Fibroblast of skin of left quadriceps (primary cell): ENCODE data around the gene AMER2.
"Not testable (repeated sequence)": the region's sequence is repeated elsewhere in the genome, so short reads cannot be mapped to it uniquely, and the experiment has no call there.

ENCODE experiments used
- DNase-seq, 2 experiments: peaks; one replicate each; pipeline ENCODE4 v3.0.0-alpha.2; 2013; ENCODE audit warnings: low read depth in 2 of 2

AMER2 gene

DNA sequence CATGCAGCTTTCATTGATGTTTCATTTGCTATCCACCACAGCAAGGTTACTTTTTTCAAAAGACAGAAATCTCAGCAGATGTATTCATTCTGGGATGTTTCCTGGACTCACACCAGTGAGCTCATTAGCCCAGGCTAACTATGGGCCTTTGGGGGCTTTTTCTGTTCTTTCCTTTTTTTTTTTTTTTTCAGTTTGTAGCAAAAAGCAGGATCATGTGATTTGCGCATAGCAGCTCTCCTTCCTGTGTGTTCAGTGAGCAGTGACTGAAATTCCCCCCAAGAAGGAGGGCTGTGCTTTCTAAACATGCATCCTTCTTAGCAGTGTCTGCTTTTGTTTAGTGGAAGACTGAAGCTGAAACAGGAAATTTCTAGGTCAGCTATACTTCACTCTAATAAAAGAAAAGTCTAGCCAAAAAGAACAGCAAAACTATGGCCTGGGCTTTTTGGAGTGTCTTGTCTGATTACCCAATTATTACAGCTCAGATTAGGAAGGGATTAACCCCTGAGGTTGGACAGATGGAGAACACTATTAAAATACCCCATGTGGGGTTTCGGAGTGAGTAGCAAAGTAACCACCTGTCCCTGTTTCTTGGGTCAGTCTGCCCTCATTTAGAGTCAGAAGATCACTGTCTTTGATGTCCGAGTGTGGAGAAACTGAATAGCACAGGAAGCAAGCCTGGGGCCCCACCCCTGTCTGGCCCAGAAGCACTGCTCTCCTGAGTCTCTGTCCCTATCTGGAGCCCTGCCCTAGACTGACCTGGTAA is 8.9 kb upstream of the AMER2 start:
- DNase-seq = no peak

DNA sequence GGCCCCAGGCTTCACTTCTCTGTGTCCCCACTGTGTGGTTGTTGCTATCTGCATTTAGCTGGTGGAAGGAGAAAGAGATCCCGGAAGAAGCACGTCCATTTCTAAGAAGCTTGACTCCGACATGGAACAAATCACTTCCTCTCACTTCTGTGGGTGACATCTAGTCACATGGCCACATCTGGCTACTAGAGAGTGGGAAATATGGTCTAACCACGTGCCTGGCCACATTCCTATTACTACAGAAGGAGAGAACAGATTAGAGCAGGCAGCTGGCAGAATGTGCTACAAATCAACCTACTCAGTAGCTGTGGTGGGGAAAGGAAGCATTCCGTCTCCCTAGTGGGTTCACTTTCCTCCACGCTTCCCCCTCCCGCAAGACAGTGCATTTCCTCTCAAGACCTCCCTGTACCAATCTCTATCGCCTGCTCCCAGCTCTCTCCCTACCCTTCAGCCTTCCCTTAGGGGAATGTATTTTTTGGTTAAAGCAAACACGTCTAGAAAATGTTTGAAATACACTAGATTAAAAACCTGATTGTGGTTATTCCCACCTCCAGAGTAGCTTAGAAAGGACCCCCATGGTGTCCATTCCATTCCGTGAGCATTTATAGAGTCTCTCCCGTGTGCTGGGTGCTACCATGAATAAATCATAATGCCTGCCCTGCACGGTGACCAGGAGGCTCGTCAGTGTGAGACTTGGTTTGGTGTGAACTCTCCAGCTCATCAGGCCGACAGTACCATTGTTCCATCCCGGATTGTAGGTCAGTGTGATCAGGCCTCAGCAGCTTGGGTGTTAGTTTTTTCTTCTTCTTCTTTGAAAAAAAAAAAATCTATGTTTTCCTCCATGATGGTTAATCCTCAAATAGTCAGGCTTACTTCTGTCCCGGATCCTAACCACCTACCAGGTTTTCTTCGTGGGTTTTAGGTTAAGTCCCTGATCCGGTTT is 8.0 kb upstream of the AMER2 start:
- DNase-seq = no peak

DNA sequence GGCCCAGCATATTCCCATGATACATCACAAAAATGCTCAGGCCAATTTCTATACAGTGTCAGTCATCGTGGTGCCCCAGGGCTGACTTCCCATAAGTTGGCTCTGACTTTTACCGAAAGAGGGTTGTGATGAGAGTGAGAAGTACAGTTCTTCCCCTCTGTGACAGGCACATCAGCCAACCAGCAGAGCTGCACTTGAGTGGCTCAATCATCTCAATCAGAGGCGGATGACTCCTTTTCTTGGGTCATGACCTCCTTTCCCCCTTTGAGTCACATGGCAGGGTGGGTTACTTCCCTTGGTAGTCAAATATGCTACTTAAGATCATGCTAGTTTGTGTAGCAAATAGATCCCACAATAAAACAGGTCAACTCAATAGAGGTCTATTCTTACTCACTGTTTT is 6.9 kb upstream of the AMER2 start:
- DNase-seq = no peak

DNA sequence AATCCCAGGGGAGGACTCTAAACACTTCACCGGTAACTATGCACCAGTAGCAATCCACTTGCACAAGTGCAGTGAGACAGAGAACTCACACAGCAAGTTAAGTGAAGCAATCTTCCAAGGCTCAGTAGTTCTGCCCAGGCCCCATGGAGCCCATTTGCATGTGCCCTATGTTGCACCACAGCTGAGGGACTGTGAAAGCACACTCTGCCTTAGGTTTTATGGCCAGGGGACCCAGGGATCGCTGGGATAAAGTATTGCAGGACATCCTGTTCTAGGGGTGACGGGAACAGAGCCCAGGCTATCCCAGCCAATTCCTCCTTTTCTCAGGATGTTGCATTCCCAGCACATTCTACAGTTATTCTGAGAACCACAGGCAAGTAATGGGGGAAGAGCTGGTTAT is 6.0 kb upstream of the AMER2 start:
- DNase-seq = no peak

DNA sequence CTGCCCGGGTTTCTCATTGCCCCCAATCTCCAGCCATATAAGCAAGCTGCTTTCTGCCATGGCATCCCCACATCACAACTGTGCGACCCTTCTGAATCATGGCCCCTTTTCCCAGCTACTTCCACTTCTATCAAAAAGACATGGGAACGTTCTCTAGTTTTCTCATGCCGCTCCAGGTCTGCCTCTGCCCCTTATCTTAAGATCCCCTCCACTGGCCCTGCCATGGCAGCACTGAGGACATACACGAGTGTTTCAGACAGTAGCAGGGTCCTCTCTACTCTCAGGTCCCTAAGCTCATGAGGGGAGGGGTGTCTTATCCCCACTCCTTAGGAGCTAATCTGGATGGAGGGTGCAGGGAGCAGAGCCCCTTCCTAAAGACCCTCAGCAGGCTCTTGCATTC is 5.5 kb upstream of the AMER2 start:
- DNase-seq = no peak

DNA sequence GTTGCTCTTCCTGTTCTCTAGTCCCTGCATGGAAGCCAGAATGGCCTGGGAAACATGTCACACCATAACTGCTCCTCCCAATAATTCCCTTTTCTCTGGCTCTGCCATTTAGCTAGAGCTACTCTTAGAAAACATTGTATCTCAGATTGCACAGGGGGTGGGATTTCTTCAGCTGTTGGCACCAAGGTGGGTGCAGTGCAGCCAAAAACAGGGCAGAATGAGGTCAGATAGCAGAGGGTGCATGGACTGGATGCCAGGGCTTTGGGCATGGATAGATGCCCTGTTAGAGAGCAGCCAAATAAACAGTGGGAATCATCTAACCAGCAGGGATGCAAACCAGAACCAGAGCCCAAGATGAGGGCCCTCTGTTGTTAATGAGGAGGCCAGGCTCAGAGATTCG is 4.9 kb upstream of the AMER2 start:
- DNase-seq = no peak

DNA sequence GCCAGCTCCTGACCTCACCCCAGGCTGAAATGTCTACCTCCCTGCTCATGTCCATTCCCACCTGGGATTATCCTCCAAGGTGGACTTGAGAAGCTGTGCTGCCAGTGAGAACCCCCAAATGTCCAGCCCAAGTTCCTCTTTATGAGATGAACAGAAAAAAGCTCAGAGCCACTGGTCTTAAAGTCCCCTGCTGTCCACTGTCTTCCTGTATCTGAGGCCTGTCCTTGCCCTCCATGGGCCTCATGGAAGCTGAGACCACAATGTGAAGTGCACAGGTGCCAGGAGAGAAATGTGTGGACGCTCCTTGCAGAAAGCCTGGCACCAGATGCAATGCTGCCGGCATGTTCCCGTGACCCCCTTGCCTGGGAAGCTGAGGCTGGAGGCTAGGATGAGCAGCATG is 3.3 kb upstream of the AMER2 start:
- no peak for DNase-seq

DNA sequence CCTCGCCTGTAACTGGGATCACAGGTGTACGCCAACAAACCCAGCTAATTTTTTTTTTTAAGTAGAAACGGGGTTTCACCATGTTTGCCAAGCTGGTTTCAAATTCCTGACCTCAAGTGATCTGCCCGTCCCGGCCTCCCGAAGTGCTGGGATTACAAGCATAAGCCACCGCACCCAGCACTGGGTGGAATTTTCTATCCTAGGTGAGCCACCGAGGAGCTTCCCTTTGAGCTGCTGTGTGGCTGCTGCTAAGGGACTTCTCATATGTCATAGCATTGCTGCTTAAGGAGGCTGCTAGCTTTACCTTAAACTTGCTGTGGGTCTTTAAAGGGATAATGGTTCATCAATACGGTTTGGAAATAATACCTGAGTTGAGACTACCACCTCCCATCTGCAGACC is 2.9 kb upstream of the AMER2 start:
- DNase-seq = no peak

DNA sequence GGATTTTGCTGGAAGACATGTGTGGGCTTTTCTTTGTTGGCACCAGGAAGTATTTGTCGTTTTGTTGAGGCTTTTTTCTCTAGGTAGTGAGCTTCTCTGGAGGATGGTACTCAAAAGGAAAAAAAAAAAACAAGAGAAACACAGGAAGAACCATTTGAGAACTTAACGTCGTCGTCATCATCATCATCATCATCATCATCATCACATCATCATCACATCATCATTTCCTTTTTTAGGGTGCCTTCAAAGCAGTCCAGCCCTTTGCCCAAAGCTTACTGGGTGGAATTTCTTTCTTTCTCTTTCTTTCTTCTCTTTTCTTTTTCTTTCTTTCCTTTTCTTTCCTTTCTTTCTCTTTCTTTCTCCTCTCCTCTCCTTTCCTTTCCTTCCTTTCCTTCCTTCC is 2.2 kb upstream of the AMER2 start:
- no peak for DNase-seq

DNA sequence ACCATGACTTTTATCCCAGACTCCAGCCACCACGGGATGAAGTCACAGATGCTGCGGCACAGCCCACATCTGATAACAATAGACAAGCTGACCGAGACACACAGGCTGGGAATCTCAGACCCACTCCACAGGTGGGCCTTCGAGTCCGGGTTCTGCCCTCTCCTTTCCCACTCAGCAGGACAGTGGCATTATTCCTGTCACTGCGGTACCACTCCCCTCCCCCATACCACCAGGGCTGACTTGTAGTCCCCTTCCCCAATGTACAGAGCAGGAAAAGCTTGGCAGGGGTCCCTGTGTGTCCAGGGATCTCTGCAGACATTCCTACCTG is 179 bp upstream of the AMER2 start:
- no peak for DNase-seq

DNA sequence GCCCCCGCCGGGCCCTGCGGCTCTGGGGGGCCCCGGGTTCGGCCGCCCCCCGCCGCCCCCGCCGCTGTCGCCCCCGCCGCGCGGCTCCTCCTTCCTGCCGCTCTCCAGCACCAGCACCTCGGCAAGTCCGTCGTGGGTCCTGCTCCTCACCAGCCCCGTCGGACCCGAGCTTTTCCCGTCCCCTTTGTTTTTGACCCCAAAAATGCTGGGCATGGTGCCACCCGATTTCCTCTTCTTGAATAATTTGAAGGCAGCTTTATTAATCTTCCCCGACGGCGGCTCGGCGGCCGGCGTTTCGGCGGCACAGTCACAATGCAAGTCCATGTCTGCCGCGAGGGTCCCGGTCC is 945 bp downstream of the AMER2 start:
- no peak for DNase-seq

DNA sequence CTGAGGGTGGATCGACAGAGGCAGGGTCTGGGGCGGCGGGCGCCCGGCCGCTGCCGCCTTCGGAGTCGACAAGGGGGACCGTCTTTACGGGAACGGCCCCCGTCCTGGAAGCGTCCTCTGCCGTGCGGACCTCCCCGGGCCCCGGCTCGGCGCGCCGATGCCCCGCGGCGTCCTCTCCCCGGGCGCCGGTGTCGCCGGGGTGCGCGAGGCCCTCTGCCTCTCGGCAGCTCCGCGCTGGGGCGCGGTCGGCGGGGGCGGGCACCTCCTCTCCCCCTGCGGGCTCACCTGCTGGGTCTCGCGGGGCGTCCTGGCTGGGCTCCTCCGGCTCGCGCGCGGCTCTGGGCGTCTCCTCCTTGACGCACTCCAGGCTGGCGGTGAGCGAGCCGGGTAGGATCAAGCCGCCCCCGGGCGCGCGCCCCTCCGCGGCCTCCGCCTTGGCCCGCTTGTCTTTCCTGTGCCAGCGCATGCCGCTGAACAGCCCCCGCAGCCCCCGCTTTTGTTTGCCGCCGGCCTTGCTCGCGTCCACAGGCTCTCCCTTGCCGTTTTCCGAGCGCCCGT is 1.5 kb downstream of the AMER2 start:
- DNase-seq = no peak

DNA sequence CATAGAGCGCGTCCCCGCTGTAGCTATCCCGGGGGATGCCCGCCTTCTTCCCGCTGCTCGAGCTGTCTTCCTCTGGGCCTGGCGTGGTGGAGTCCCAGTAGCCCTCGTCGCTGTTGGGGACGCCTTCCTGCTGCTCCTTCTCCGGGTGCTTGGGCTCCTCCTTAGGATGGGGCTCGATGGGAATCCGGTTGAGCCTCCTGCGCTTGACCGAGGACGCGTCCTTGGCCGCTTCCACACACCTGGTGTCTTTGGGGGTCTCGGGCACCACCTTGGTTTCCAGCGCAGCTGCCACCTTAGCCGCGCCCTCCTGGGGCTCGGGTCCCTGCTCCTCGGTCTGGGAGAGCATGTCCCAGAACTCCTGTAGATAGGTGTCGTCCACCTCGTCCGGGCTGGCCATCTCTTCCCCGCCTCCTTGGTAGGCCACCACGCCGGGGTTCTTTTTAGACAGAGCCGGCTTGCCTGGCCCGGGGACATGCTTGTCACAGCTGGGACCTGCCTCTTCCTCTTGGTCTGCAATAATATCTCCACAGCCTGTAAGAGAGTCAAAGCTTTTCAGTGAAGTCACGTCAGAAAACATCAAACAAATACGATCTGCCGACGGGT is 2.0 kb downstream of the AMER2 start:
- no peak for DNase-seq

DNA sequence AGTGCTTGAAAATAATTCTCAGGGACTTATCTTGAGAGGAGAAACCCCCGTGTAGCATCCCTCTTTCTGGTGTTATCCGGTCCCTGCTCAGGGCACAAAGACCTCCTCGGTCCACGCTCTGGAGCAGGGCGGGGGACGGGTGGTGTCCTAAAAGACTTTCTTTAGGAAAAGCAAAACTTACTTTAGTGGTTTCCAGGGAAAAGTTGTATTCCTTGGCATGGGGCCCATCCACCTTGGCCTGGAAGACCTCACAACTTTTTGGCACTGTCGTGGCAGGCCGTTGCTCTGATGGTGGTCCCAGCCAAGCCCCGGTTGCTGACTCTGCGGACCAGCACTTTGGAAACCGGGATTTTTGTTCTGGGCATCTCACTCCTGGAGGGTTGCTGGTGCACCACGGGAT is 2.7 kb downstream of the AMER2 start:
- no peak for DNase-seq

DNA sequence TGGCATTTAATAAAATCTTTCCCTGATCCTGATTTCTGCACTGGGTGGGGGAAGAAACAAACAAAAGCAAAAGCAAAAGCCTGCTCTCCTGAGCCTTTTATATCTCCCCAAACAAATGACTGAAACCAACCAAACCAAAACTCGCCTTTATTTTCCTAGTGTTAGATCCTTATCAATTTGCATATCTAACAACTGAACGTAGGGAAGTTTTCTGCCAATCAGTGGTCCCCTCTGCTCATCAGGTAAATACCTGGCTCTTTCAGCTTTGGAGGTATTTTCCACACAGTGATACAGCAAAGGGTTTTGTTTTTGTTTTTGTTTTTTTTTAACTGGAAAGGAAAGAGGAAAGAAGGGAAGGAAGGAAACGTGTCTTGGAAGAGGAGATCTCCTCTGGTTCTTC is 3.3 kb downstream of the AMER2 start:
- no peak for DNase-seq

DNA sequence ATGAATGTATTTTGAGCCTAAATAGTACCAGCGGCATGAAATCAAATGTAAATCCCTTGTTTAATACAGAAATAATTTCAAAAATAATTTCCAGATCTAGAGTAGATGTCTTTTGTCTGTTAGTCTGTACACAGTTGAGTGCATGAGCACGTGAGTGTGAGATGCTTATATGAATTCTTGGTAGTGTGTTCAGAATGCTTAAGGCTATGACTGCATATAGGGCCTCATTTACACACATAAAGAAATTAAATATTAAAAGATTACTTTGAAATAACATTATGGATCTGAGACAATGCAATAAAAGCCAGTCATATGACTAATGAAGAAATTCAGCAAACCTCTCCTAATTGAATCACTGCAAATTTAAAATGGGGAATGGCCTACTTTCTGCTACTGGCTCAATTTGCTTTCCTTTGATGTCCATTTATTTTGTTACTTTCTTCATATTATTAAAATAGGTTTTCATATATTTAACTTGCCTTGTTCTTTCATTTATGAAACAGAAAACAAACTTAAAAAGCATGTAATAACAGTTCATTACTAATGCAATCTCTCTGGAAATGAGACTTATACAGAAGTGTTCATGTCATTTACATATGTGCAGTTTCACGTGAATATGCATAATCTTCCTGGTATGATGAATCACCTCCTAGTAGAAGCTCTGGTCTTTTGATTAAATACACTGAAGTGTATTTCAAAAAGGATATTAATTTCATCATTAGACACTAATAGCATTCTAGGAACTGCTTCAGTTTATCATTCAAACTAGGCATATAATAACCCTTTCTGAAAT is 4.5 kb downstream of the AMER2 start:
- no peak for DNase-seq

DNA sequence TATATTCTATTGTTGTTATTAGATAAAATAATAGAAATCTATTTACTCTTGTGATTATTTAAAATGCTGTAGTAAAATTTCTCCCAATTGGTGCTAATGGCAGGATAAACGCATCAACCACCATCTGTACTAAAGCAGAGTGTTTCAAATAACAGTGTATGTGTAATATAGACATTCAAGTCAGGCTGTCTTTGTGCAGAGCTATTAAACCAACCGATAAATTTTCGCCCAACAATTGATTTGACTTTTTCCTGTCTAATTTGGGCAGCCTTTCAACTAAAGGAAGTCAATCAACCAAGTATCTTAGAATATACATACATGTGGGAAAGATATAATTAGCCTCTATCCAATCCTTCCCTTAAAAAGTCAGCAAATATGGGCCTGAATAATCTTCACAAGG is 5.8 kb downstream of the AMER2 start:
- DNase-seq = no peak

DNA sequence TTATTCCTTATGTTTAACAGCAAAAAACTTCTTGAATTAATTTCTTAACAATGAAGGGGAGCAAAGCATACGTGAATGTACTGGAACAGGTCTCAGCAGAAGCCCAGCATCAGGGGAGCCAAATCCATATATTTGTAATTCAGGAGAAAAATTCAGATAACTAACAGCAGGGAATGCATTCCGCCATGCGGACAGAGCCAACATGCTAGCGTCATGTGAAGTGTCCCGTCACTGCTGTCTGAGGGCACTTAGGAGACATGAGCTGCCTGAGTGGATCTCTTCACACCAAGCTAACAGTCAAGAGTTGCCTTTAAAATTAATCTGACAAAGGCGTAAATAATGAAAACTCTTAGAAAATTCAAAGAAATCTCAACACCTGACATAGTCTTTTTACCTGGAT is 6.4 kb downstream of the AMER2 start:
- no peak for DNase-seq

DNA sequence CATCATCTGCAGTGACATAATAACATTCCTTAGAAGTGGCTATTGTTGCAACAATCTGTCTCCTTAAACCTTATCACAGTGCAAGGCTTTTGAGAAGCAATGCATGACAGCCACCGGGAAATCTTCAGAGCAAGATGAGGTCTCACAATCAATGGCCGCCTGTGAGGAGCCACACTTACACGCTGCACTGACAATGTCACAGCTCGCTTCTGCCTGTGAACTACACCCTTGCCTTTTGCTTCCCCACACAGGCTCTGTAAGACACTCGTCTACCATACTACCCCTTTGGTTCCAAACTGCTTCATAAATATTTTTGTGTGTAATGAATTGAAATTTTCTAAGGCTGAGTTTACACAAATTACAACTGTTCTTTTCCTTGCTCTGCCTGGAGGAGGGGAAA is 6.9 kb downstream of the AMER2 start:
- DNase-seq = not testable (repeated sequence)

DNA sequence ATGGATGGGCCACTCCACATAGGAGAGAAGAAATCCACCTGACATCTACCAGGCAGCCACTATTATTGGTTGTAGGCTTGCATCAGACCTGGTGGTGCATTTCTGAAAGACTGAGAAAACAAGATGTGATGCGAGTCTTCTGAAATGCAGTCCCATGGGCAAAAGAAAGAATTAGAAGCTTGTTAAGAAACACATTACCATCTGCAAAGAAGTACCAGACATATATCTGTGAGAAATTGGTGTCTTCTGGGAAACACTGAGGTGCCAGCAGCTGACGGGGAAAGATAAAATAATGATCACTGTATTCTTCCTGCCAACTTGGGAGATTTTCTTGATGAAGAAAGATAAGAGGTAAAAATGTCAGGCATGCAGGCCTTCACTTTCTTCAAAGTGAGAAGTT is 14.4 kb downstream of the AMER2 start:
- DNase-seq = no peak

DNA sequence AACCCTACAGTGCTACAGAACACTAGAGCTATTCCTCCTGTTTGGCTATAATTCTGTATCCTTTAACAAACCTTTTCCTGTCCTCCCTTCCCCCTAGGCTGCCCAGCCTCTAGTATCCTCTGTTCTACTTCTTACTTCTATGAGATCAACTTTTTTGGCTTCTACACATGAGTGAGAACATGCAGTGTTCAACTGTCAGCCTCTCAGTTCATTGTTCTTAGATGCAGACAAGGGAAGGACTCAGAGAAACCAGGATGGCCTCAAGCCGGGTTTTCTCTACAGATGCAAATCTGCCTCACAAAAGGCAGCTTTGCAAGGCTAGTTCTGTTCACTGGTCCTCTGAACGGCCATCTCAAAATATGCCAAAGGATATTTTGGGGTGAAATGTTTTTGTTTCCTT is 18.4 kb downstream of the AMER2 start:
- DNase-seq = no peak

DNA sequence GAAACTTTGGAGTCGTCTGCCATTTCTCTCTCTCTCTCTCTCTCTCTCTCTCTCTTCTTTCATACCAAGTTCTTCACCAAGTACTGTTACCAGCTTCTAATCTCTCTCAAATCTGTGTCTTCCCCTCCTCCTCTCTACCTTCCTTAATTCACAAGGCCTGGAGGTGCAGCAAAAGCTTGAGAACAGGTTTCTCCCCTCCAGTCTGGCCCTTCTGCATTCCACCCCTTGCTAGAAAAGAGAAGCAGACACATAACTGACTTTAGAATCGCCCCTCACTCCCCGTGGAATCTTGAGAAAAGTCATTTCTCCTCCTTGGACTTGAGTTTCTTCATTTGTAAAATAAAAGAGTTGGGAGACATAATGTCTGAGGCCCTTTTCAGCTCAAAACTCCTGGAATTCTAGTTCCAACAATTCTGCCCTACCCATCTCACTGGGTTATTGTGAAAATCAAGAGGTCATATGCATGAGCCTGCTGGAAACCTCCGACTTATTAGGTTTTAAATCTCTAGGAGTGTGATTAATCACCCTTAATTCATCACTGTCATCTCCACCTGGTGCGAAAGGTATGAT is 20.4 kb downstream of the AMER2 start:
- no peak for DNase-seq
